Natural killer cell (primary cell): ENCODE measurements around the gene GJC2. TPM values are rescaled to one million over a fixed set of nuclear protein-coding genes. Genes with fewer than 3 reads are reported as not detected.

Source experiments
- ATAC-seq, 3 donors: fragments of 150-1000 bp in 2 of 3; fragments of 200-7000 bp in 1 of 3; cut with Tn5 transposase; 1 replicate in 1 of 3; 2 replicates in 2 of 3; pipeline ENCODE4 v1.10.0; 2021; ENCODE audit warnings: mild to moderate bottlenecking in 2 of 3, moderate library complexity in 2 of 3
- DNase-seq, 2 donors: peaks; one replicate each; pipeline versions ENCODE4 v3.0.0 to v3.0.0-alpha.2; 2013 to 2021; ENCODE audit warnings: mixed read lengths in 1 of 2
- H3K27ac ChIP-seq: one replicate; pipeline ENCODE4 v1.5.1; 2013; ENCODE audit warnings: mild to moderate bottlenecking, low read length
- H3K27me3 ChIP-seq: one replicate; pipeline ENCODE4 v1.6.1; 2013; ENCODE audit warnings: low read length; ENCODE audit not compliant: control insufficient read depth, insufficient read depth
- H3K36me3 ChIP-seq: one replicate; pipeline ENCODE4 v1.6.1; 2013; ENCODE audit warnings: low read length; ENCODE audit not compliant: control insufficient read depth, insufficient read depth
- H3K4me1 ChIP-seq: one replicate; pipeline ENCODE4 v1.6.1; 2013; ENCODE audit warnings: low read length; ENCODE audit not compliant: control insufficient read depth, insufficient read depth
- H3K4me3 ChIP-seq: one replicate; pipeline ENCODE4 v1.5.1; 2013; ENCODE audit warnings: low read length
- H3K9me3 ChIP-seq: one replicate; pipeline ENCODE4 v1.6.1; 2013; ENCODE audit warnings: low read length; ENCODE audit not compliant: control insufficient read depth, insufficient read depth
- H3K27ac Mint-ChIP-seq, 2 donors: one replicate each; pipeline ENCODE4 v1.8.0; 2022; ENCODE audit warnings: mild to moderate bottlenecking in 2 of 2, mixed read lengths in 2 of 2, moderate library complexity in 1 of 2
- H3K27me3 Mint-ChIP-seq, 2 donors: one replicate each; pipeline ENCODE4 v1.8.0; 2022; ENCODE audit warnings: low read depth in 2 of 2, mixed read lengths in 2 of 2
- H3K36me3 Mint-ChIP-seq: one replicate; pipeline ENCODE4 v1.8.0; 2022; ENCODE audit warnings: mixed read lengths
- H3K4me1 Mint-ChIP-seq, 2 donors: one replicate each; pipeline ENCODE4 v1.8.0; 2022; ENCODE audit warnings: mixed read lengths in 2 of 2
- H3K4me3 Mint-ChIP-seq: one replicate; pipeline ENCODE4 v1.8.0; 2022; ENCODE audit warnings: mild to moderate bottlenecking, moderate library complexity, mixed read lengths
- H3K9me3 Mint-ChIP-seq, 2 donors: one replicate each; pipeline ENCODE4 v1.8.0; 2022; ENCODE audit warnings: mixed read lengths in 2 of 2
- CTCF ChIP-seq: fragments of 200-600 bp; IDR thresholded peaks from one replicate; pipeline ENCODE4 v1.8.0; 2022; ENCODE audit warnings: antibody characterized with exemption
- WGBS: methylation state at CpG from one replicate; pipeline ENCODE4 v1.1.7; 2013; ENCODE audit warnings: missing lambda C conversion rate; ENCODE audit not compliant: insufficient coverage; 5-methylcytosine and 5-hydroxymethylcytosine counted together
- intact Hi-C: fragments of 100-400 bp; cut with micrococcal nuclease; formaldehyde crosslinking; loops from one replicate; pipeline ENCODE4 v1.14.2; 2022
- total RNA-seq, 4 donors: library from RNA; stranded (reverse); fragments of 120-200 nt in 1 of 4; gene quantifications; one replicate each; pipeline versions ENCODE4 v1.2.3 to v1.2.4, GENCODE V29; 2013 to 2022

GJC2 gene
- total RNA-seq, 3 donors from 2014 or later (not counting 1 experiment from before 2014, with no cell fraction given), result 1.0 to 2.2 (median 1.7) TPM

GRCh38 chr1:228122921-228123441 lies 26.7 kb upstream of the GJC2 start:
- ATAC-seq (no peak), DNase-seq (no peak)
- Histone ChIP-seq H3K9me3 (no peaks in the 10 kb centered on the region), H3K4me1 (no peaks in the 10 kb centered on the region), H3K27ac (no peak overlapping the region), H3K4me3 (no peak overlapping the region), H3K27me3 (no peaks in the 10 kb centered on the region), H3K36me3 (no peaks in the 10 kb centered on the region)
- Mint-ChIP-seq H3K4me3 (no peak overlapping the region), H3K27me3 (peaks cover 5 to 31% of the 10 kb centered on the region in 2 donors), H3K36me3 (no peaks in the 10 kb centered on the region), H3K27ac (no peak overlapping the region), H3K4me1 (peaks cover 0 to 6% of the 10 kb centered on the region in 2 donors), H3K9me3 (no peaks in the 10 kb centered on the region)
- intact Hi-C loops, result no loop called here
- no CpG with 5 or more reads among the region's 1 CpG for WGBS
- TF ChIP-seq CTCF, result no peak

GRCh38 chr1:228123505-228123904 lies 26.2 kb upstream of the GJC2 start:
- Histone ChIP-seq H3K27ac (no peak overlapping the region), H3K36me3 (no peaks in the 10 kb centered on the region), H3K4me3 (no peak overlapping the region), H3K9me3 (no peaks in the 10 kb centered on the region), H3K27me3 (no peaks in the 10 kb centered on the region), H3K4me1 (no peaks in the 10 kb centered on the region)
- no peak for DNase-seq
- H3K36me3 Mint-ChIP-seq, result no peaks in the 10 kb centered on the region
- no peak overlapping the region for H3K27ac Mint-ChIP-seq
- H3K4me3 Mint-ChIP-seq, result no peak overlapping the region
- H3K27me3 Mint-ChIP-seq, result peaks cover 4 to 31% of the 10 kb centered on the region in 2 donors
- peaks cover 0 to 6% of the 10 kb centered on the region in 2 donors for H3K4me1 Mint-ChIP-seq
- intact Hi-C loops, result no loop called here
- no peaks in the 10 kb centered on the region for H3K9me3 Mint-ChIP-seq
- WGBS, result 77% methylated on average over 2 of the region's 2 CpGs
- TF ChIP-seq CTCF, result no peak
- no peak for ATAC-seq

GRCh38 chr1:228125185-228125584 lies 24.5 kb upstream of the GJC2 start:
- H3K9me3 Mint-ChIP-seq, result no peaks in the 10 kb centered on the region
- no peak for TF ChIP-seq CTCF
- no peak overlapping the region for H3K27ac Mint-ChIP-seq
- no peaks in the 10 kb centered on the region for H3K36me3 Mint-ChIP-seq
- no peaks in the 10 kb centered on the region for H3K4me1 ChIP-seq
- no peak overlapping the region for H3K4me3 ChIP-seq
- no peaks in the 10 kb centered on the region for H3K27me3 ChIP-seq
- H3K4me1 Mint-ChIP-seq, result peaks cover 0 to 6% of the 10 kb centered on the region in 2 donors
- intact Hi-C loops, result no loop called here
- no peaks in the 10 kb centered on the region for H3K36me3 ChIP-seq
- H3K27ac ChIP-seq, result no peak overlapping the region
- H3K27me3 Mint-ChIP-seq, result peaks cover 4 to 31% of the 10 kb centered on the region in 2 donors
- no peaks in the 10 kb centered on the region for H3K9me3 ChIP-seq
- no peak for DNase-seq
- H3K4me3 Mint-ChIP-seq, result no peak overlapping the region
- no peak for ATAC-seq
- 83% methylated on average over 5 of the region's 5 CpGs for WGBS

GRCh38 chr1:228131766-228132165 lies 18.0 kb upstream of the GJC2 start:
- Histone ChIP-seq H3K27me3 (no peaks in the 10 kb centered on the region), H3K4me3 (no peak overlapping the region), H3K36me3 (no peaks in the 10 kb centered on the region), H3K4me1 (peaks cover 7% of the 10 kb centered on the region), H3K9me3 (no peaks in the 10 kb centered on the region), H3K27ac (no peak overlapping the region)
- Mint-ChIP-seq H3K4me1 (peaks cover 0 to 5% of the 10 kb centered on the region in 2 donors), H3K9me3 (no peaks in the 10 kb centered on the region), H3K4me3 (no peak overlapping the region), H3K27me3 (peaks cover 0 to 9% of the 10 kb centered on the region in 2 donors), H3K36me3 (no peaks in the 10 kb centered on the region), H3K27ac (no peak overlapping the region)
- DNase-seq (no peak), ATAC-seq (no peak)
- intact Hi-C loops, result loop anchor here (1.0 to 5.0 kb wide), 3 partner anchors 146 to 384 kb away; no protein-coding TSS in a partner anchor
- WGBS, result 95% methylated on average over 2 of the region's 2 CpGs
- no peak for TF ChIP-seq CTCF
